ENCODE results near the gene POLR3H. TPM values are rescaled to one million over a fixed set of nuclear protein-coding genes. Genes with fewer than 3 reads are reported as not detected.

The POLR3H gene
- total RNA-seq, 1 experiment from 2014 or later: 92.1 TPM

GRCh38 chr22:41488076-41488475, 56.2 kb downstream of the POLR3H start:
- no peaks in the 10 kb centered on the region for H3K27me3 ChIP-seq (replicated peaks; ENCODE audit: insufficient read depth, low read depth, low read length, poor library complexity)
- H3K9me3 ChIP-seq (ENCODE audit: low read depth, low read length, poor library complexity, severe bottlenecking): no peaks in the 10 kb centered on the region
- CTCF ChIA-PET: no interaction called here
- intact Hi-C loops (cut with micrococcal nuclease; ENCODE audit: unreplicated experiment): no loop called here
- peaks cover 3% of the 10 kb centered on the region for H3K36me3 ChIP-seq (ENCODE audit: insufficient read depth, low read length, poor library complexity, severe bottlenecking)
- peaks cover 21% of the 10 kb centered on the region for H3K4me1 ChIP-seq (ENCODE audit: insufficient read depth, low read length, poor library complexity, severe bottlenecking)
- TF ChIP-seq EZH2 (IDR thresholded peaks at IDR 0.05; ENCODE audit: borderline replicate concordance, low read depth, low read length, poor library complexity, severe bottlenecking) (no peak), CTCF (conservative IDR thresholded peaks at IDR 0.05; ENCODE audit: low read depth, low read length) (no peak)
- POLR2A ChIA-PET (ENCODE audit: low non-redundant PET): no interaction called here
- no peak overlapping the region for H3K27ac ChIP-seq (ENCODE audit: low read depth, low read length, poor library complexity, severe bottlenecking)
- no TSS peak for BruUV-seq (replicated peaks)
- H3K4me3 ChIP-seq (ENCODE audit: low read depth, low read length, poor library complexity, severe bottlenecking): no peak overlapping the region
- DNase-seq (ENCODE audit: low spot score): no peak

- Histone ChIP-seq H3K27ac (ENCODE audit: low read depth, low read length, poor library complexity, severe bottlenecking) (no peak overlapping the region), H3K27me3 (replicated peaks; ENCODE audit: insufficient read depth, low read depth, low read length, poor library complexity) (no peaks in the 10 kb centered on the region), H3K4me3 (ENCODE audit: low read depth, low read length, poor library complexity, severe bottlenecking) (no peak overlapping the region), H3K4me1 (ENCODE audit: insufficient read depth, low read length, poor library complexity, severe bottlenecking) (peaks cover 21% of the 10 kb centered on the region), H3K9me3 (ENCODE audit: low read depth, low read length, poor library complexity, severe bottlenecking) (no peaks in the 10 kb centered on the region), H3K36me3 (ENCODE audit: insufficient read depth, low read length, poor library complexity, severe bottlenecking) (peaks cover 3% of the 10 kb centered on the region)
- TF ChIP-seq EZH2 (IDR thresholded peaks at IDR 0.05; ENCODE audit: borderline replicate concordance, low read depth, low read length, poor library complexity, severe bottlenecking) (no peak), CTCF (conservative IDR thresholded peaks at IDR 0.05; ENCODE audit: low read depth, low read length) (no peak)
- ChIA-PET POLR2A (ENCODE audit: low non-redundant PET) (no interaction called here), CTCF (interaction anchor here (0.6 kb wide), 1 partner anchor 9 kb away, joined by 3 read pairs; no protein-coding TSS in a partner anchor)
- intact Hi-C loops (cut with micrococcal nuclease; ENCODE audit: unreplicated experiment): no loop called here
- DNase-seq (ENCODE audit: low spot score): no peak
- no TSS peak for BruUV-seq (replicated peaks)
These were observed 57.0 kb downstream of the POLR3H start for GRCh38 chr22:41487037-41487935.

GRCh38 chr22:41485033-41485432, 59.2 kb downstream of the POLR3H start:
- ChIA-PET POLR2A (ENCODE audit: low non-redundant PET) (no interaction called here), CTCF (no interaction called here)
- peaks cover 3% of the 10 kb centered on the region for H3K36me3 ChIP-seq (ENCODE audit: insufficient read depth, low read length, poor library complexity, severe bottlenecking)
- H3K27me3 ChIP-seq (replicated peaks; ENCODE audit: insufficient read depth, low read depth, low read length, poor library complexity): no peaks in the 10 kb centered on the region
- peaks cover 7% of the 10 kb centered on the region for H3K4me1 ChIP-seq (ENCODE audit: insufficient read depth, low read length, poor library complexity, severe bottlenecking)
- H3K9me3 ChIP-seq (ENCODE audit: low read depth, low read length, poor library complexity, severe bottlenecking): no peaks in the 10 kb centered on the region
- intact Hi-C loops (cut with micrococcal nuclease; ENCODE audit: unreplicated experiment): no loop called here
- no peak for TF ChIP-seq CTCF (conservative IDR thresholded peaks at IDR 0.05; ENCODE audit: low read depth, low read length)
- TF ChIP-seq EZH2 (IDR thresholded peaks at IDR 0.05; ENCODE audit: borderline replicate concordance, low read depth, low read length, poor library complexity, severe bottlenecking): no peak
- BruUV-seq (replicated peaks): no TSS peak
- DNase-seq (ENCODE audit: low spot score): no peak
- no peak overlapping the region for H3K27ac ChIP-seq (ENCODE audit: low read depth, low read length, poor library complexity, severe bottlenecking)
- H3K4me3 ChIP-seq (ENCODE audit: low read depth, low read length, poor library complexity, severe bottlenecking): no peak overlapping the region

Measured in A673 (cell line).